MM.1S (cell line): ENCODE results near the gene KCNK17.

ENCODE experiments used
- EZH2 ChIP-seq: fragments of 300-600 bp; sonication (generic); optimal IDR thresholded peaks from 2 replicates; pipeline ENCODE3; 2017; ENCODE audit warnings: low read depth, mild to moderate bottlenecking, antibody characterized with exemption, low read length, mixed read lengths
- EZH2phosphoT487 ChIP-seq: fragments of 300-600 bp; sonication (generic); IDR thresholded peaks from 2 replicates; pipeline ENCODE4 v1.6.1; 2018; ENCODE audit warnings: antibody characterized with exemption, low read length
- TF ChIP-seq, protein P1 (sequence below): fragments of 300-600 bp; sonication (generic); IDR thresholded peaks from 2 replicates; pipeline ENCODE4 v1.5.1; 2016; ENCODE audit warnings: antibody characterized with exemption, low read length, mixed read lengths

DNA sequence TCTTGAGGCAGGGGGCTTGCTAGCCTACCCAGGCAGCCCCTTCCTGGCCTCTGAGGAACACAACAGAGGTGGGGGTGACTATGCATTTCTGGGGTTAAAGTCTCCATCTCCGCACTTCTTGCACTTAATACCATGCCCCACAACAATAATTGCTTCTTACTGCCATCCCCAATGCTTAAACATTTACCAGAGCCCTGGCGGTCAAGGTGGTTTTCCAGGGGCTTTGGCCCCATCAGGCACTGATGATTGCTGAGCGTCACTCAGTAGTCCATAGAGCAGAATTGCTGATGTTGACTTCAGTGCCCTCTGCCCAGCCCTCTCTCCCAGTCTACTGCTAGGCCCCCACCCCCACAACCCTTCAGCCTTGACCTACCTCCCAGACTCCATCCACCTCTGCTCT is 52.5 kb downstream of the KCNK17 start:
- TF ChIP-seq, protein P1, sequence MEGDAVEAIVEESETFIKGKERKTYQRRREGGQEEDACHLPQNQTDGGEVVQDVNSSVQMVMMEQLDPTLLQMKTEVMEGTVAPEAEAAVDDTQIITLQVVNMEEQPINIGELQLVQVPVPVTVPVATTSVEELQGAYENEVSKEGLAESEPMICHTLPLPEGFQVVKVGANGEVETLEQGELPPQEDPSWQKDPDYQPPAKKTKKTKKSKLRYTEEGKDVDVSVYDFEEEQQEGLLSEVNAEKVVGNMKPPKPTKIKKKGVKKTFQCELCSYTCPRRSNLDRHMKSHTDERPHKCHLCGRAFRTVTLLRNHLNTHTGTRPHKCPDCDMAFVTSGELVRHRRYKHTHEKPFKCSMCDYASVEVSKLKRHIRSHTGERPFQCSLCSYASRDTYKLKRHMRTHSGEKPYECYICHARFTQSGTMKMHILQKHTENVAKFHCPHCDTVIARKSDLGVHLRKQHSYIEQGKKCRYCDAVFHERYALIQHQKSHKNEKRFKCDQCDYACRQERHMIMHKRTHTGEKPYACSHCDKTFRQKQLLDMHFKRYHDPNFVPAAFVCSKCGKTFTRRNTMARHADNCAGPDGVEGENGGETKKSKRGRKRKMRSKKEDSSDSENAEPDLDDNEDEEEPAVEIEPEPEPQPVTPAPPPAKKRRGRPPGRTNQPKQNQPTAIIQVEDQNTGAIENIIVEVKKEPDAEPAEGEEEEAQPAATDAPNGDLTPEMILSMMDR, result no peak
- no peak for TF ChIP-seq EZH2
- no peak for TF ChIP-seq EZH2phosphoT487
